Keratinocyte (primary cell): Measurements from ENCODE around the gene PRR36.

Source experiments
- CTCF ChIP-seq, 3 experiments: IDR thresholded peaks in 1 of 3; conservative IDR thresholded peaks in 1 of 3; optimal IDR thresholded peaks in 1 of 3; 2 replicates in 2 of 3; 3 replicates in 1 of 3; pipeline versions ENCODE3 to v1.5.1; 2011; ENCODE audit warnings: low read length in 3 of 3, mild to moderate bottlenecking in 3 of 3, moderate library complexity in 2 of 3, control low read depth in 1 of 3, inconsistent platforms in 1 of 3; ENCODE audit not compliant: insufficient read depth in 2 of 3; ENCODE audit errors: extremely low read depth in 1 of 3
- EZH2 ChIP-seq: IDR thresholded peaks from one replicate; pipeline ENCODE4 v1.6.1; 2012; ENCODE audit warnings: inconsistent platforms, mild to moderate bottlenecking, low read length, moderate library complexity

GRCh38 chr19:7898967-7899366 lies 24.8 kb upstream of the PRR36 start:
- TF ChIP-seq CTCF (optimal IDR thresholded peaks at IDR 0.05 in 1 of 3, IDR thresholded peaks at IDR 0.05 in 1 of 3, conservative IDR thresholded peaks at IDR 0.05 in 1 of 3; ENCODE audit: extremely low read depth in 1 of 3, insufficient read depth in 2 of 3, low read length in 3 of 3) (no peak), EZH2 (no peak)
